Coronary artery (tissue), 2 donors: ENCODE measurements around the gene CRIP2.

ENCODE experiments used
- DNase-seq: peaks from one replicate; pipeline ENCODE4 v3.0.0-alpha.2; 2017; ENCODE audit warnings: low spot score
- H3K27ac ChIP-seq, 2 donors: fragments of 200-600 bp; sonication (generic); one replicate each; pipeline ENCODE4 v1.5.1; 2016 to 2019
- H3K4me3 ChIP-seq: fragments of 200-600 bp; sonication (generic); 2 replicates; pipeline ENCODE4 v1.5.1; 2016; ENCODE audit warnings: mild to moderate bottlenecking, moderate library complexity
- CTCF ChIP-seq: fragments of 200-600 bp; sonication (generic); IDR thresholded peaks from one replicate; pipeline ENCODE4 v1.5.1; 2019; ENCODE audit warnings: antibody characterized with exemption

Gene CRIP2

GRCh38 chr14:105527826-105528585 lies 53.4 kb downstream of the CRIP2 start:
- H3K27ac ChIP-seq = peak overlapping the region in 1 of 2 donors; percentile 68
- TF ChIP-seq CTCF = peak; percentile 86
- DNase-seq = no peak

GRCh38 chr14:105528586-105529318 lies 54.1 kb downstream of the CRIP2 start:
- no peak for DNase-seq
- TF ChIP-seq CTCF = peak; percentile 9
- H3K4me3 ChIP-seq = peak overlapping the region; percentile 96
- no peak overlapping the region for H3K27ac ChIP-seq

More at GRCh38 chr14:105527826-105528585, 53.4 kb downstream of the CRIP2 start:
- peak overlapping the region; percentile 96 for H3K4me3 ChIP-seq

GRCh38 chr14:105529319-105529568 lies 54.6 kb downstream of the CRIP2 start:
- no peak for TF ChIP-seq CTCF
- no peak for DNase-seq
- Histone ChIP-seq H3K4me3 (peak overlapping the region; percentile 96), H3K27ac (no peak overlapping the region)
